ENCODE data around the gene FAM89A.

DNA sequence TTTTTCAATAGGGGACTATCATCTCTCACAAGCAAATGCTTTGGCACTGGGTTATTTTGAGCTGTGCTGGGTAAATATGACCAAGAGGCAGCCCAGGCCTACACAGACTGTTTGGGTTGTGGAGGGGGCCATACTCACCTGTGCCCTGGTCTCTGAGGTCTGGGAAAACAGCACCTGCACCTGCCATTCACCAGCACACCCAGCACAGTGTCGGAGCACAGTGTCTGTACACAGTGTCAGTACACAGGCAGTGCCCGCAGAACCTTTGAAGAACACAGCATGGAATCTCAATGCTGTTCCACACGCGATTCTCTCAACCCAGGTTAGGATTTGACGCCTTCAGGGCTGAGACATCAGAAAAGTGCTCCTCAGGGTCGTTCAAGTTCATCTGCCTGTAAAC is 35.0 kb upstream of the FAM89A start:
- TF ChIP-seq, protein P1, sequence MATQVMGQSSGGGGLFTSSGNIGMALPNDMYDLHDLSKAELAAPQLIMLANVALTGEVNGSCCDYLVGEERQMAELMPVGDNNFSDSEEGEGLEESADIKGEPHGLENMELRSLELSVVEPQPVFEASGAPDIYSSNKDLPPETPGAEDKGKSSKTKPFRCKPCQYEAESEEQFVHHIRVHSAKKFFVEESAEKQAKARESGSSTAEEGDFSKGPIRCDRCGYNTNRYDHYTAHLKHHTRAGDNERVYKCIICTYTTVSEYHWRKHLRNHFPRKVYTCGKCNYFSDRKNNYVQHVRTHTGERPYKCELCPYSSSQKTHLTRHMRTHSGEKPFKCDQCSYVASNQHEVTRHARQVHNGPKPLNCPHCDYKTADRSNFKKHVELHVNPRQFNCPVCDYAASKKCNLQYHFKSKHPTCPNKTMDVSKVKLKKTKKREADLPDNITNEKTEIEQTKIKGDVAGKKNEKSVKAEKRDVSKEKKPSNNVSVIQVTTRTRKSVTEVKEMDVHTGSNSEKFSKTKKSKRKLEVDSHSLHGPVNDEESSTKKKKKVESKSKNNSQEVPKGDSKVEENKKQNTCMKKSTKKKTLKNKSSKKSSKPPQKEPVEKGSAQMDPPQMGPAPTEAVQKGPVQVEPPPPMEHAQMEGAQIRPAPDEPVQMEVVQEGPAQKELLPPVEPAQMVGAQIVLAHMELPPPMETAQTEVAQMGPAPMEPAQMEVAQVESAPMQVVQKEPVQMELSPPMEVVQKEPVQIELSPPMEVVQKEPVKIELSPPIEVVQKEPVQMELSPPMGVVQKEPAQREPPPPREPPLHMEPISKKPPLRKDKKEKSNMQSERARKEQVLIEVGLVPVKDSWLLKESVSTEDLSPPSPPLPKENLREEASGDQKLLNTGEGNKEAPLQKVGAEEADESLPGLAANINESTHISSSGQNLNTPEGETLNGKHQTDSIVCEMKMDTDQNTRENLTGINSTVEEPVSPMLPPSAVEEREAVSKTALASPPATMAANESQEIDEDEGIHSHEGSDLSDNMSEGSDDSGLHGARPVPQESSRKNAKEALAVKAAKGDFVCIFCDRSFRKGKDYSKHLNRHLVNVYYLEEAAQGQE (IDR thresholded peaks at IDR 0.05; ENCODE audit: insufficient read depth in 1 of 2, low read depth in 2 of 2, low read length in 2 of 2): no peak
- TF ChIP-seq POLR2AphosphoS5 (IDR thresholded peaks at IDR 0.05; ENCODE audit: low read depth, low read length): no peak

Data from PFSK-1 (cell line).